GM21717 (cell line): Measurements from ENCODE around the gene RPL18A.
"Not testable (repeated sequence)": the region's sequence is repeated elsewhere in the genome, so short reads cannot be mapped to it uniquely, and the experiment has no call there.

ENCODE experiments used
- ATAC-seq: cut with Tn5 transposase; IDR thresholded peaks from one replicate; pipeline ENCODE4 v1.9.1; 2021; ENCODE audit warnings: mild to moderate bottlenecking, moderate library complexity; ENCODE audit not compliant: unreplicated experiment

The RPL18A gene

DNA sequence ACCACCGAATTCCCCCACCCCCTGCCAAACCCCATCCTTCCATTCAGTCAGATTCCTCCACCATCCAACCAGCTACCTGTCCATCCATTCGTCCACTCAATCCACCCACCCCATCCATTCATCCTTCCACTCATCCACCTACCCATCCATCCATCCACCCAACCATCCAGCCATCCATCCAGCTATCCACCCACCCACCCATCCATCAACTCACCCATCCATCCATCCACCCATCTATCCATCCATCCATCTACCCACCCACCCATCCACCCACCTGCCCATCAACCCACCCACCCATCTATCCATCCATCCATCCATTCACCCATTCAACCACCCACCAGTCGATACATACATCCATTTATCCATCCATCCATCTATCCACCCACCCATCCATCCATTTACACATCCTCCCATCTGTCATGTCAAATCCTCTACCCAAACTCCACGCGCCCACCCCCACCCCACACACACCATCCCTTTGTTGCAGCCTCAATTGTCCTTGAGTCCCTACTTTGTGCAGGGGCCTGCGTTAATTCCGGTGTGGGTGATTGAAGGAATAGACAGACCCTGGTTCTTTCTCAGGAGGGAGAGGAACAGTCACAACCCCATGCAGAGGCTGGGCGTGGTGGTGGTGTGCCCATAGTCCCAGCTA lies 6.7 kb downstream of the RPL18A start:
- no peak for ATAC-seq

DNA sequence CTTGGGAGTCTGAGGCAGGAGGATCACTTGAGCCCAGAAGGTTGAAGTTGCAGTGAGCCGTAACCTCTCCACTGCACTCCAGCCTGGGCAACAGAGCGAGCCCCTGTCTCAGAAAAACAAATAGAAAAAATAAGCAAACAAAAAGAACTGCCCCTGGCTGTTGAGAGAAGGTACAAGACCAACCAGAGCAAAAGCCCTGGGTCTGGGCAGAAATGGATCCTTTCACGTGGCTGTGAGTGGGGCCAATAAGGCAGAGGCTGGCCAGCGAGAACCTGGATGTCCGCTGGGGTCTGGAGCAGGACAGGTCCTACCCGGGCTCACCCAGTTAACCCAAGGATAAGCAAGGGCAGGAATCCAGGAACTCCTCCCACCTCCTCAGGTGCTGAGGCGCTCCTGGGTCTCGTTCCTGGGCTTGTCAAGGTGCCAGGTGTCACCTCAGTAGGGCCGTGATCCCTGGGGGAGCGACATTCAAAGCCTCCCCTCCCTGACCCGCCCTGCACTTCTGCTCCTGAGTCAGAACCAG lies 7.3 kb downstream of the RPL18A start:
- no peak for ATAC-seq

DNA sequence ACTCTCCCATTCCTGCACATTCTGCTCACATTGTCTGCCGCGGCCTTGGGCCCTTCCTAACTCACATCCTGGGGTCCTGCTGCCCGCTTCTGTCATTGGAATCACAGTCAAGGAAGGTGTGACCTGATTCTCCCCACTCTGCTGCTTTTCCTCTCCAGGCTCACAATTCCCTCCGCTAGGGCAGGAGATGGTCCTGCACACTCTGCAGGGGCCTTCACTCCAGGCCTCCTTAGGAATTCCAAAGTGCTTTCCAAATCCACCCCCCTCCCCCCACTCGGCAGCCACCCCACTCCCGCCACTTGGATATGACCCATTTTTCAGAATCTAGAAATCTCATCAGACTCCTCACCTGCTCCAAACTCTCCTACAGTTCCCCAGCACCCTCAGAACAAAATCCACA lies 9.0 kb downstream of the RPL18A start:
- no peak for ATAC-seq

DNA sequence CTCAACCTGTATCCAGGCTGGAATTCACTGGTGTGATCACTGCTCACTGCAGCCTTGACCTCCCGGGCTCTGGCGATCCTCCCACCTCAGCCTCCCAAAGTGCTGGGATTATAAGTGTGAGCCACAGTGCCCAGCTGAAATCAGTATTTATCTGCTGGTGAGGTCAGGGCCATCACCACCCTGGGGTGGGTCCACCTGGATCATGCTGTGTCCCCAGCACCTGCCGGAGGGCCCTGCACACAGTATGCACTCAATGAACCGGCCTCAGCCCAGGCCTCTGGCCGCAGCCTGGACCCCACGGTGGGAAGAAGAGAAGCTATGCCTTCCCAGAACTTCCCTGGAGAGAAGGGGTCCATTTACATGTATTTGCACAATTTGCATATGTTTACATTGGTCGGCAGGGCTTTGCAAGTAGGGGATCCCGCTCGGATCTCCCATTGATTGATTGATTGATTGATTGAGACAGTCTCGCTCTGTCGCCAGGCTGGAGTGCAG lies 9.5 kb downstream of the RPL18A start:
- ATAC-seq = no peak

DNA sequence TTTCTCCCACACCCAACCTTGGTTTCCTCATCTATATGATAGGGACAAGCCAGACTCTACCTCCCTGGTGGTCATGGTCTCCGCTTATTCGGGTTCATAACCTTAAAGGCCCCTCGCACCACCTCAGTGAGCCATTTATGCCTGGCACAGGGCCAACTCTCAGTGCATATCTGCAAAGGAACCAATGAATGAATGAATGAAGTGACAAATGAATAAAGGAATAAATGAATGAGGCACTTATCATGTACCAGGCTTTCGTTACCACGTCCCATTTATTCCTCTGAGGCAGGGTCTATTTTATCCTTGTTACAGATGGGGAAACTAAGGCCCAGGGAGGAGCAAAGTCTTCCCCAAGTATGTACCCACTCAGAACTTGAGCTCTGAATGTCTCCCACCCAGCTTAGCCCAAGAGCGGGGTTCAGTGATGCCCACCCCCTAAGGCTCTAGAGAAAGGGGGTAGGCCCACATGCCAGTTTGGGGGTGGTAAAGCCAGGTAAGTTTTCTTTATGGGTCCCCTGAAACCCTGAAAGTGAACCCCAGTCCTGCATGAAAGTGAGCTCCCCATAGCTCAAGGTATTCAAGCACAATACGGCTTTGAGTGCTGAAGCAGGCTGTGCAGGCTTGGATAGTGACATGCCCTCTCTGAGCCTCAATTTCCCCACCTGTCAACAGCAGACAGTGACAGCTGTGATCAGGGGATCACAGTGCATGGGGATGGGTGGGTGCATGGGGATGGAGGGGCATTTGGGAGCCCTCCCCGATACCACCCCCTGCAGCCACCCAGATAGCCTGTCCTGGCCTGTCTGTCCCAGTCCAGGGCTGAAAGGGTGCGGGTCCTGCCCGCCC lies 11.5 kb downstream of the RPL18A start:
- no peak for ATAC-seq

DNA sequence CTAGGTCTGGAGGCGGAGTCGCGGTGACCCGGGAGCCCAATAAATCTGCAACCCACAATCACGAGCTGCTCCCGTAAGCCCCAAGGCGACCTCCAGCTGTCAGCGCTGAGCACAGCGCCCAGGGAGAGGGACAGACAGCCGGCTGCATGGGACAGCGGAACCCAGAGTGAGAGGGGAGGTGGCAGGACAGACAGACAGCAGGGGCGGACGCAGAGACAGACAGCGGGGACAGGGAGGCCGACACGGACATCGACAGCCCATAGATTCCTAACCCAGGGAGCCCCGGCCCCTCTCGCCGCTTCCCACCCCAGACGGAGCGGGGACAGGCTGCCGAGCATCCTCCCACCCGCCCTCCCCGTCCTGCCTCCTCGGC lies 12.2 kb downstream of the RPL18A start, which contains the start of gene SLC5A5:
Gene SLC5A5 (plus strand): TSS at position 68 of the 373 bp plus-strand sequence. CDS start 375 bp downstream, outside the sequence.
- ATAC-seq = no peak

DNA sequence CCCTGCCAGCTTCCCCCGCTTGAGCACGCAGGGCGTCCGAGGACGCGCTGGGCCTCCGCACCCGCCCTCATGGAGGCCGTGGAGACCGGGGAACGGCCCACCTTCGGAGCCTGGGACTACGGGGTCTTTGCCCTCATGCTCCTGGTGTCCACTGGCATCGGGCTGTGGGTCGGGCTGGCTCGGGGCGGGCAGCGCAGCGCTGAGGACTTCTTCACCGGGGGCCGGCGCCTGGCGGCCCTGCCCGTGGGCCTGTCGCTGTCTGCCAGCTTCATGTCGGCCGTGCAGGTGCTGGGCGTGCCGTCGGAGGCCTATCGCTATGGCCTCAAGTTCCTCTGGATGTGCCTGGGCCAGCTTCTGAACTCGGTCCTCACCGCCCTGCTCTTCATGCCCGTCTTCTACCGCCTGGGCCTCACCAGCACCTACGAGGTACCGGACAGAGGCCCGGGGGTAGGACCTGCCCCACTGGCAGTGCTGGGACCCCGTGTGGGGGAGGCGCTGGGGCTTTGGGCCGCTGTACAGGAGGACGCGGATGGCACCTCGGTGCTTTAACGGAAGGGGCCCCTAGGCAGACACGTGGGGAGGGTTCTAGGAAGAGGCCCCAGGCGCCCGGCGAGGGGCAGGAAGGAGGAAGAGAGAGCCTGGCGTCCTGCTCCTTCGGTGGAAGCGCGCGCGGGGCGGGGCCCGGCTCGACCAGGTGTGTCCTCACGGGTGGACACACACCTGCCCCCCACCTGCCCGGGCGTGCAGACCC lies 12.7 kb downstream of the RPL18A start:
- ATAC-seq = no peak

DNA sequence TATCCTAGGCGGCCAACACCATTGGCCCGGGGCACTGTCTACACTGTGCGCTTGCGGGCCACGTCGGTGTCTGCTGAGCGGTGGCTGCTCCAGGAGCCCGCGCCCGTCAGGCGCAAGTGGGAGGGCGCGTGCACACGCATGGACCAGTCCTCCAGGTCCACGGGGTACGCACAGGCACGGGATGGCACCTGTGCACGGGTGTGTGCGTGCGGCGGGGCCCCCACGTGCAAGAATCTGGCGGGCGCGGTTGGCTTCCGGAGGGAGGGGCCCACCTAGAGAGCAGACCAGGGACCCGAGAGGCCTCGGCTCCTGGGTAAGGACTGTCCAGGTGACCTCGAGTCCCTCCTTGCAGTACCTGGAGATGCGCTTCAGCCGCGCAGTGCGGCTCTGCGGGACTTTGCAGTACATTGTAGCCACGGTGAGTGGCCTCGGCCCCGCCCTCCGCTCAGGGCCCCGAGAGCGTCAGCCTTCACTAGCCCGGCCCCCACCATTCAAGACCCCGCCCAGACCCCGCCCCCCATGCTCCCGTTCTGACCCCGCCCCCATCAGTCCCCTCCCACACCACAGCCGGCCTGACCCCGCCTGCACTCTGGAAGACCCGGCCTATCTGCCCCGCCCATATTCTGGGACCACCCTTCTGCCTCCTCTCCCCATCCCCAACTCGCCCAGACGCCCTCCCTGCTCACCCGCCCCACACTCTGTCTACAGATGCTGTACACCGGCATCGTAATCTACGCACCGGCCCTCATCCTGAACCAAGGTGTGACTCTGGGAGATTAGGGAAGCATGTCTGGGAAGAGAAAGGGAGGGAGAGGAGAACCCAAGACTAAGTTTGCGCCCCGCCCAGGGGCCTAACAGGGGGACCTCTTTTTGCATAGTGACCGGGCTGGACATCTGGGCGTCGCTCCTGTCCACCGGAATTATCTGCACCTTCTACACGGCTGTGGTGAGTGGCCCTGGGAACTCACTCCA lies 14.4 kb downstream of the RPL18A start:
- ATAC-seq = no peak

DNA sequence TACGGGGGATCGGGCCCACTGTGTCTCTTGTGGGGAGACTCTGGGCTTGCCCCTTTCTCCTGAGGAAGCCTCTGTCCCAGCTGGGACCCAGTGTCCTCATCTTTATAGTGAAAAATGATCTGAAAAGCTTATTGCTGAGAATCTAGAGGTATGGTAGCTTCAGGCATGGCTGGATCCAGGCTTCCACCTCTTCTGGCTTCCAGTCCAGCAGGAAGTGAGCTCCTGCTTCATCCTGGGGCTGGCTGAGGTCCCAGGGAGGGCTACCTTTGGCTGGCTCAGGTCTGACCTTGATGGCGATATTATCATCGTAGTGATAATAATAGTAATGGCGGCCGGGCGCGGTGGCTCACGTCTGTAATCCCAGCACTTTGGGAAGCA lies 15.0 kb downstream of the RPL18A start:
- no peak for ATAC-seq

DNA sequence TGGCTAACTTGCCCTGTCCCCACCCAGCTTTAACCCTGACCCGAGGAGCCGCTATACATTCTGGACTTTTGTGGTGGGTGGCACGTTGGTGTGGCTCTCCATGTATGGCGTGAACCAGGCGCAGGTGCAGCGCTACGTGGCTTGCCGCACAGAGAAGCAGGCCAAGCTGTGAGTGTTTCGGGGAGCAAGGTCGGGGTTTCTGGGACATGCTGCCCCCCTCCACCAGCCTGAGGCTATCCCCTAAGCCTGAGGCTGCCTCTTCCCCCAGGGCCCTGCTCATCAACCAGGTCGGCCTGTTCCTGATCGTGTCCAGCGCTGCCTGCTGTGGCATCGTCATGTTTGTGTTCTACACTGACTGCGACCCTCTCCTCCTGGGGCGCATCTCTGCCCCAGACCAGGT lies 18.0 kb downstream of the RPL18A start:
- no peak for ATAC-seq

DNA sequence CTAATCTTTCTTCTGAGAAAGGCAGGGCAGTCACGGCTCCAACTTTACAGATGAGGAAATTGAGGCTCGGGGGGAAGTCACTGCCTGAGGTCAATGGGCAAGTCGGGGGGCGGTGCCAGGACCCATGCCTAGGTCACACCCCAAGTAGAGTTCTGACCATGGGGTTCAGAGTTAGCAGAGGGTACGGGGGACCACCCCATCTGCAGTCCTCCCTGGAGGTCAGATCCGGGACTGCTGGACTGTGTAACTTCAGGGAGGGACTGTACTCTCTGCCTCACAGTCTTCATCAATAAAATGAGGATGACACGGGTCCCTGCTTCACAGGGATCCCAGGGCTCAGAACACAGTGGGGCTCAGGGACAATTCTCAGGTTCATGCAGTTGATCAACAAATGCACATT lies 19.8 kb downstream of the RPL18A start:
- no peak for ATAC-seq

DNA sequence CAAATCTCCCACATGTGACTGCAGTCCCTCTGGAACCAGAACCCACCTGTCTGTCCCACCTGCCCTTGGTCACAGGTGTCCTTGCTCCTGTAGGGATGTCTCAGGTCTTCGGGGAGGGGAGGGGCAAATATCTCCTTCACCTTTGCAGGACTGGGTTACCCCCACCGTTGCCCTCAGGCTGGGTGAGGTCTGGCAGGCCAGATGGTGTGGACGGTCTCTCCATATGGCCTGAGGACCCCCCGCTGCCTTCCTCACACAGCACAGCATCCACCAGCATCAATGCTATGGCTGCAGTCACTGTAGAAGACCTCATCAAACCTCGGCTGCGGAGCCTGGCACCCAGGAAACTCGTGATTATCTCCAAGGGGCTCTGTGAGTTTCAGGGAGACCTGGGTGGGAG lies 22.0 kb downstream of the RPL18A start:
- no peak for ATAC-seq

DNA sequence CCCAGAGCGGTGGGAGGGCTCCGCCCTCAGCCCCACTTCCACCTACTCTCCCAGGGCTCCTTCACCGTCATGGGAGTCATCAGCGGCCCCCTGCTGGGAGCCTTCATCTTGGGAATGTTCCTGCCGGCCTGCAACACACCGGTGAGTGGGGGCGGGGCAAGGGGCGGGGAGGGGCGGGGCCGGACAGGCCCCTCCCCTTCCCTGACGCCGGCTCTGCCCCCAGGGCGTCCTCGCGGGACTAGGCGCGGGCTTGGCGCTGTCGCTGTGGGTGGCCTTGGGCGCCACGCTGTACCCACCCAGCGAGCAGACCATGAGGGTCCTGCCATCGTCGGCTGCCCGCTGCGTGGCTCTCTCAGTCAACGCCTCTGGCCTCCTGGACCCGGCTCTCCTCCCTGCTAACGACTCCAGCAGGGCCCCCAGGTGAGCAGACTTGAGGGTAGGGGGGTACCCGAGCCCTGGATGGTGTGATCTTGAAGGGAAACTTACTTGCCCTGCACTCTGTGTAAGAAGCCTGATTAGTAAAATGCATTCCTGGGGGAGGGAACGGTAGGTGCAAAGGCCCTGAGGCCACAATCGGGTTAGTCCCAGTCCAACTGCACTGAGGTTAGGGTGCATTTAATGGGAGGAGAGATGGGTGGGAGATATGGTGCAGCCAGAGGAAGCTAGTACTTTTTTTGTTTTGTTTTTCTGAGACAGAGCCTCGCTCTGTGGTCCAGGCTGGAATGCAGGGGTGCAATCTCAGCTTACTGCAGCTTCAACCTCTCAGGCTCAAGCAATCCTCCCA lies 24.1 kb downstream of the RPL18A start:
- no peak for ATAC-seq

DNA sequence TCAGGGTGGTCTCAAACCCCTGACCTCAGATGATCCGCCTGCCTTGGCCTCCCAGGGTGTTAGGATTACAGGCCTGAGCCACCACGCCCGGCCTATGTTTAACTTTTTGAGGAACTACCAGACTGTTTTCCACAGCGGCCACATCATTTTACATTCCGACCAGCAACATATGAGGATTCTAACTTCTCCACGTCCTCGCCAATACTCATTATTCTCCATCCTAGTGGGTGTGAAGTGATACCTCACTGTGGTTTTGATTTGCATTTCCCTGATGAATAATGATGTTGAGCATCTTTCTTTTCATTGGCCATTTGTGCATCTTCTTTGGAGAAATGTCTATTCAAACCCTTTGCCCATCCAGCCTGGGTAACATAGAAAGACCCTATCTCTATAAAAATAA lies 26.8 kb downstream of the RPL18A start:
- ATAC-seq = no peak

DNA sequence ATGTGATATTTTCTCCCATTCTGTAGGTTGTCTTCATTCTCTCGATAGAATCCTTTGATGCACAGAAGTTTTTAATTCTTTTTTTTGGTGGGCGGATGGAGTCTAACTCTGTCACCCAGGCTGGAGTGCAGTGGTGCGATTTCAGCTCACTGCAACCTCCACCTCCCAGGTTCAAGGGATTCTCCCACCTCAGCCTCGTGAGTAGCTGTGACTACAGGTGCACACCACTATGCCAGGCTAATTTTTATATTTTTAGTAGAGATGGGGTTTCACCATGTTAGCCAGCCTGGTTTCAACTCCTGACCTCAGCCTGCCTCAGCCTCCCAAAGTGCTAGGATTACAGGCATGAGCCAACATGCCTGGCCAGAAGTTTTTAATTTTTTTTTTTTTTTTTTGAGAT lies 27.5 kb downstream of the RPL18A start:
- ATAC-seq = not testable (repeated sequence)

DNA sequence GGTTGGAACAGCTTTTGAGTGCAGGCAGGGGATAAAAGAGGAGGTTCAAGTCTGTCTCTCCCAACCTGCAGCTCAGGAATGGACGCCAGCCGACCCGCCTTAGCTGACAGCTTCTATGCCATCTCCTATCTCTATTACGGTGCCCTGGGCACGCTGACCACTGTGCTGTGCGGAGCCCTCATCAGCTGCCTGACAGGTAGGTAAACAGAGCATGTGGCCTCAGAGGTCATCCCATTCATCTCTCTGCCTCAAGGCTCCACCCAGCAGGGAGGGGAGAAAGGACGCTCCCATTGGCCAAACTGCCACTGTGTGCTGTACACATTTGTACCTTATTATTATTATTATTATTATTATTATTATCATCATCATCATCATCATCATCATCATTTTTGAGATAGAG lies 28.6 kb downstream of the RPL18A start:
- no peak for ATAC-seq

DNA sequence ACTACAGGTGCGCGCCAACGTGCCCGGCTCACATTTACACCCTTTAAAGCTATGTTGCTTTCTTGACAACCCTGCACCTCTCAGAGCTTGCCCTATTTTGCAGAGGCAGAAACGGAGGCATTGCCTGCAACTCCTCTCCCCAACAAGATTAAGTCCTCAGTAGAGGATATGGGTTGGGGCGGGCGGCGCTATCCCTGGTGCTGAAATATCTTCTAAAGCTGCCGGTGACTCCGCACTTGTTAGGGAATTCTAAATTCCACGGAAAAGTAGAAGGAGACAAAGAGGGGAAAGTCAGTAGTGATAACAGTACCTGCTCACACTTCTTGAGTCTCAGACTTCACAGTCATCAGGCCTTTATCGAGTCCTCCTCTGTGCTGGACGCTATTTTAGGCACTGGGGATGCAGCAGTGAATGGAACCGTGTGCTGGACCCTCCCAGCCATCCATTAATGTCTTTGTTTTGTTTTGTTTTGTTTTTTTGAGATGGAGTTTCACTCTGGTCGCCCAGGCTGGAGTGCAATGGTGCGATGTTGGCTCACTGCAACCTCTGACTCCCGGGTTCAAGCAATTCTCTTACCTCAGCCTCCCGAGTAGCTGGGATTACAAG lies 30.0 kb downstream of the RPL18A start:
- no peak for ATAC-seq

DNA sequence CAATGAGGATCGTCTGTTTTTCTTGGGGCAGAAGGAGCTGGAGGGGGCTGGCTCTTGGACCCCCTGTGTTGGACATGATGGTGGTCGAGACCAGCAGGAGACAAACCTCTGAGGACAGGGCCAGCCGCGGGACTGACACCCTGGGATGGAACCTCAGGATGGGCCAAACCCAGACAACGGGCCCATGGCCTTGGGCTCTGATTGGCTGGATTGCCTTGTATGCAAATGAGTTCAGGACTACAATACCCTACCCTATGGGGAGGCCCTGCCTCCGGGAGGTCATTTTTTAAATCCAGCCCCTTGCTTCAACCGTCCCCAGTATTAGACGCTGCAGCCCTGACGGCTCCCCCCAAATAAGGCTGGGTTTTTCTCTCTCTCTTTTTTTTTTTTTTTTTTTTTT lies 34.1 kb downstream of the RPL18A start:
- no peak for ATAC-seq

DNA sequence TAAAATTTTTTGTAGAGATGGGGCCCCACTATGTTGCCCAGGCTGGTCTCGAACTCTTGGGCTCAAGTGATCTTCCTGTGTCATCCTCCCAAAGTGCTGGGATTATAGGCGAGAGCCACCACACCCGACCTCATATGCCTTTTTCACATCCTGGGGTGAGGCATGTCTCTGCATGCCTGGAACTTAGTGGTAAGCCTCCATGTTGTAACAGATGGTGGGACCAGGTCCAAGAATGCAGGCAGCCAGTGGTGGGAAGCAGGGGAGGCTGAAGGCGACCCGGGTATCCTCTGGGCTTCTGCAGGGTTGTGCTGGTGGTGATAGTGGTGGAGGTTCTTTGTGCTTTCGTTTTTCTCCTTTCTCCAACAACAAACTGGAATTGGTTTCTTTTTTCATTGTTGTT lies 43.0 kb downstream of the RPL18A start:
- no peak for ATAC-seq
